Sigmoid colon (tissue), 7 donors: Measurements from ENCODE around the gene ACSL6. TPM values are rescaled to one million over a fixed set of nuclear protein-coding genes. Genes with fewer than 3 reads are reported as not detected.

Source experiments
- DNase-seq: peaks from one replicate; pipeline ENCODE4 v3.0.0-alpha.2; 2019
- H3K27ac ChIP-seq, 4 donors: fragments of 200-600 bp; sonication (generic); one replicate each; pipeline ENCODE4 v1.5.1; 2016 to 2019; ENCODE audit warnings: mild to moderate bottlenecking in 1 of 4
- H3K27me3 ChIP-seq, 3 donors: fragments of 200-600 bp; sonication (generic); one replicate each; pipeline ENCODE4 v1.5.1; 2019; ENCODE audit warnings: mild to moderate bottlenecking in 1 of 3
- H3K36me3 ChIP-seq, 4 donors: fragments of 200-600 bp; sonication (generic); one replicate each; pipeline ENCODE4 v1.5.1; 2016 to 2019
- H3K4me1 ChIP-seq, 4 donors: fragments of 200-600 bp; sonication (generic); one replicate each; pipeline ENCODE4 v1.5.1; 2017 to 2019
- H3K4me3 ChIP-seq, 4 donors: fragments of 200-600 bp; sonication (generic); one replicate each; pipeline ENCODE4 v1.5.1; 2017 to 2019; ENCODE audit warnings: mild to moderate bottlenecking in 2 of 4, moderate library complexity in 1 of 4
- H3K9me3 ChIP-seq, 4 donors: fragments of 200-600 bp in 3 of 4; sonication (generic) in 3 of 4; one replicate each; pipeline versions ENCODE4 v1.5.1 to v1.6.1; 2013 to 2019
- CTCF ChIP-seq, 4 experiments: fragments of 450-650 bp in 3 of 4; fragments of 200-600 bp in 1 of 4; IDR thresholded peaks; one replicate each; pipeline ENCODE4 v1.5.1; 2016 to 2019; ENCODE audit warnings: antibody characterized with exemption in 4 of 4, mild to moderate bottlenecking in 3 of 4, moderate library complexity in 2 of 4
- EP300 ChIP-seq, 4 donors: sonication (generic); formaldehyde crosslinking; IDR thresholded peaks; one replicate each; pipeline ENCODE4 v1.6.1; 2017; ENCODE audit warnings: antibody characterized with exemption in 4 of 4
- POLR2A ChIP-seq, 2 donors: fragments of 450-650 bp; IDR thresholded peaks; one replicate each; pipeline ENCODE4 v1.6.1; 2016; ENCODE audit warnings: antibody characterized with exemption in 2 of 2, mild to moderate bottlenecking in 2 of 2, moderate library complexity in 2 of 2
- POLR2AphosphoS5 ChIP-seq, 4 donors: sonication (generic); formaldehyde crosslinking; IDR thresholded peaks; one replicate each; pipeline ENCODE4 v1.6.1; 2017; ENCODE audit warnings: antibody characterized with exemption in 4 of 4
- WGBS, 2 donors: extraction: QIAGEN DNeasy Blood & Tissue Kit; methylation state at CpG; one replicate each; pipeline ENCODE4 v1.1.7; 2013; 5-methylcytosine and 5-hydroxymethylcytosine counted together
- intact Hi-C: fragments of 100-400 bp; cut with DNase I; formaldehyde crosslinking; loops from one replicate; pipeline ENCODE4 v1.15.1; 2023
- polyA plus RNA-seq, 3 donors: library from polyadenylated mRNA; stranded (reverse); fragments of 200-250 nt; gene quantifications; one replicate each; pipeline ENCODE4 v1.2.3, GENCODE V29; 2013
- total RNA-seq, 4 donors: library from RNA; depleted of rRNA; stranded (reverse); fragments of >200 nt; gene quantifications; one replicate each; pipeline ENCODE4 v1.1.0, GENCODE V29; 2016
- donor health status: healthy with polysubstance abuse.
- donor health status: Bipolar disorder and iron deficiency.
- donor health status: healthy.

ACSL6 gene
- total and polyA plus RNA-seq, 7 donors: 0.16 to 5.5 (median 1.8) TPM; not detected in 2

- Histone ChIP-seq H3K9me3 (no peaks in the 10 kb centered on the region), H3K36me3 (no peaks in the 10 kb centered on the region), H3K27me3 (peaks cover 0 to 4% (median 0%) of the 10 kb centered on the region in 3 donors), H3K4me3 (no peak overlapping the region), H3K4me1 (no peaks in the 10 kb centered on the region), H3K27ac (no peak overlapping the region)
- TF ChIP-seq POLR2AphosphoS5 (IDR thresholded peaks at IDR 0.05): no peak
- TF ChIP-seq EP300 (IDR thresholded peaks at IDR 0.05): no peak
- no peak for TF ChIP-seq CTCF (IDR thresholded peaks at IDR 0.05)
- TF ChIP-seq POLR2A (IDR thresholded peaks at IDR 0.05): no peak
- DNase-seq: no peak
- intact Hi-C loops: no loop called here
- 70 to 84% methylated on average over 2 of the region's 2 CpGs for WGBS, 2 donors
These were observed 11.3 kb upstream of the ACSL6 start for GRCh38 chr5:132022737-132023136.

DNA sequence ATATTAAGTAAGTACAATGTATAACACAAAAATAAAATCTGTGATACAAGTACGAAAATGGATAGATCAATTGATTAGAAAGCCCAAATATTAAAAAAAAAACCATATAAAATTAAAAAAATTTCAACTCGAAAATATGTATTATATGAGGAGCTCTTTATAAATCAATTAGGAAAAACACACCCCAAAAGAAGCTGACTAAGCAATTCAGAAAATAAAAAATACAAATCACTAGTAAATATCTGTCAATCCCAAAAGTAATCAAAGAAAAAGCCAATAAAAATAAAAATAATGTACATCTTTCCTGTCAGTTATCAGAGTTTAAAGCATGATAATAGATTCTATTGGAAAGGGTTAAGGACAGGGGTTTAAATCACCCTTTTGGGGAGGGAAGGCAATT lies 10.2 kb upstream of the ACSL6 start:
- WGBS, 2 donors: 72 to 74% methylated on average over 2 of the region's 2 CpGs

GRCh38 chr5:132020568-132021339 lies 9.3 kb upstream of the ACSL6 start:
- WGBS, 2 donors: 80% methylated on average over 6 of the region's 6 CpGs
- H3K36me3 ChIP-seq: no peaks in the 10 kb centered on the region
- H3K9me3 ChIP-seq: no peaks in the 10 kb centered on the region
- no peaks in the 10 kb centered on the region for H3K4me1 ChIP-seq
- TF ChIP-seq EP300 (IDR thresholded peaks at IDR 0.05) (no peak), POLR2AphosphoS5 (IDR thresholded peaks at IDR 0.05) (no peak), POLR2A (IDR thresholded peaks at IDR 0.05) (no peak), CTCF (IDR thresholded peaks at IDR 0.05) (no peak)
- no peak overlapping the region for H3K27ac ChIP-seq
- intact Hi-C loops: no loop called here
- H3K4me3 ChIP-seq: no peak overlapping the region
- no peak for DNase-seq
- H3K27me3 ChIP-seq: peaks cover 0 to 5% (median 0%) of the 10 kb centered on the region in 3 donors

More for the DNA sequence above, 10.2 kb upstream of the ACSL6 start:
- no peak for DNase-seq
- no peaks in the 10 kb centered on the region for H3K4me1 ChIP-seq
- TF ChIP-seq EP300 (IDR thresholded peaks at IDR 0.05) (no peak), POLR2AphosphoS5 (IDR thresholded peaks at IDR 0.05) (no peak), POLR2A (IDR thresholded peaks at IDR 0.05) (no peak), CTCF (IDR thresholded peaks at IDR 0.05) (no peak)
- intact Hi-C loops: no loop called here
- no peaks in the 10 kb centered on the region for H3K36me3 ChIP-seq
- H3K4me3 ChIP-seq: no peak overlapping the region
- H3K27me3 ChIP-seq: peaks cover 0 to 5% (median 0%) of the 10 kb centered on the region in 3 donors
- no peak overlapping the region for H3K27ac ChIP-seq
- H3K9me3 ChIP-seq: no peaks in the 10 kb centered on the region

GRCh38 chr5:132019857-132020555 lies 8.5 kb upstream of the ACSL6 start:
- peaks cover 0 to 5% (median 0%) of the 10 kb centered on the region in 3 donors for H3K27me3 ChIP-seq
- no peak for DNase-seq
- H3K9me3 ChIP-seq: no peaks in the 10 kb centered on the region
- H3K27ac ChIP-seq: no peak overlapping the region
- no peaks in the 10 kb centered on the region for H3K36me3 ChIP-seq
- no peaks in the 10 kb centered on the region for H3K4me1 ChIP-seq
- 67 to 84% methylated on average over 6 of the region's 6 CpGs for WGBS, 2 donors
- H3K4me3 ChIP-seq: no peak overlapping the region
- TF ChIP-seq EP300 (IDR thresholded peaks at IDR 0.05) (no peak), CTCF (IDR thresholded peaks at IDR 0.05) (no peak), POLR2AphosphoS5 (IDR thresholded peaks at IDR 0.05) (no peak), POLR2A (IDR thresholded peaks at IDR 0.05) (no peak)
- intact Hi-C loops: no loop called here
